ENCODE measurements around the gene DNAH3.

- TF ChIP-seq, protein P1, sequence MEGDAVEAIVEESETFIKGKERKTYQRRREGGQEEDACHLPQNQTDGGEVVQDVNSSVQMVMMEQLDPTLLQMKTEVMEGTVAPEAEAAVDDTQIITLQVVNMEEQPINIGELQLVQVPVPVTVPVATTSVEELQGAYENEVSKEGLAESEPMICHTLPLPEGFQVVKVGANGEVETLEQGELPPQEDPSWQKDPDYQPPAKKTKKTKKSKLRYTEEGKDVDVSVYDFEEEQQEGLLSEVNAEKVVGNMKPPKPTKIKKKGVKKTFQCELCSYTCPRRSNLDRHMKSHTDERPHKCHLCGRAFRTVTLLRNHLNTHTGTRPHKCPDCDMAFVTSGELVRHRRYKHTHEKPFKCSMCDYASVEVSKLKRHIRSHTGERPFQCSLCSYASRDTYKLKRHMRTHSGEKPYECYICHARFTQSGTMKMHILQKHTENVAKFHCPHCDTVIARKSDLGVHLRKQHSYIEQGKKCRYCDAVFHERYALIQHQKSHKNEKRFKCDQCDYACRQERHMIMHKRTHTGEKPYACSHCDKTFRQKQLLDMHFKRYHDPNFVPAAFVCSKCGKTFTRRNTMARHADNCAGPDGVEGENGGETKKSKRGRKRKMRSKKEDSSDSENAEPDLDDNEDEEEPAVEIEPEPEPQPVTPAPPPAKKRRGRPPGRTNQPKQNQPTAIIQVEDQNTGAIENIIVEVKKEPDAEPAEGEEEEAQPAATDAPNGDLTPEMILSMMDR (IDR thresholded peaks at IDR 0.05; ENCODE audit: low read depth, low read length): no peak
- no peak for TF ChIP-seq EZH2phosphoT487 (IDR thresholded peaks at IDR 0.05; ENCODE audit: low read depth)
Measured at GRCh38 chr16:21186326-21186691, 35.7 kb upstream of the DNAH3 start.
